H9 (cell line): ENCODE measurements around the gene SOX12. TPM values are rescaled to one million over a fixed set of nuclear protein-coding genes. Genes with fewer than 3 reads are reported as not detected.

Experiments used
- DNase-seq: peaks from one replicate; pipeline ENCODE4 v3.0.0-alpha.2; 2017
- H2AFZ ChIP-seq: one replicate; pipeline ENCODE4 v1.6.1; 2013; ENCODE audit warnings: mild to moderate bottlenecking, low read length, control low read depth, moderate library complexity
- H2AK5ac ChIP-seq: 2 replicates; pipeline ENCODE4 v1.6.1; 2013; ENCODE audit warnings: low read length, control low read depth, mixed read lengths; ENCODE audit not compliant: insufficient read length
- H2BK120ac ChIP-seq: one replicate; pipeline ENCODE4 v1.6.1; 2013; ENCODE audit warnings: low read depth, mild to moderate bottlenecking, low read length, control low read depth, inconsistent platforms; ENCODE audit not compliant: poor library complexity, severe bottlenecking
- H2BK12ac ChIP-seq: 2 replicates; pipeline ENCODE4 v1.6.1; 2013; ENCODE audit warnings: low read length, control low read depth, mixed read lengths, low read depth; ENCODE audit not compliant: insufficient read length
- H2BK15ac ChIP-seq: 2 replicates; pipeline ENCODE4 v1.6.1; 2013; ENCODE audit warnings: low read depth, low read length, control low read depth
- H2BK20ac ChIP-seq: one replicate; pipeline ENCODE4 v1.6.1; 2013; ENCODE audit warnings: low read depth, mild to moderate bottlenecking, low read length, control low read depth, inconsistent platforms; ENCODE audit not compliant: poor library complexity, severe bottlenecking
- H2BK5ac ChIP-seq: 2 replicates; pipeline ENCODE4 v1.6.1; 2013; ENCODE audit warnings: low read length, control low read depth, mixed read lengths; ENCODE audit not compliant: insufficient read length
- H3K14ac ChIP-seq: 2 replicates; pipeline ENCODE4 v1.6.1; 2013; ENCODE audit warnings: low read length, control low read depth; ENCODE audit not compliant: insufficient read depth
- H3K18ac ChIP-seq: 2 replicates; pipeline ENCODE4 v1.6.1; 2013; ENCODE audit warnings: low read depth, mild to moderate bottlenecking, mixed read lengths, low read length, control low read depth; ENCODE audit not compliant: insufficient read length
- H3K23ac ChIP-seq: 2 replicates; pipeline ENCODE4 v1.6.1; 2013; ENCODE audit warnings: low read length, control low read depth, mixed read lengths, low read depth; ENCODE audit not compliant: insufficient read length
- H3K23me2 ChIP-seq: 2 replicates; pipeline ENCODE4 v1.6.1; 2013; ENCODE audit warnings: low read depth, mild to moderate bottlenecking, mixed read lengths, low read length, control low read depth; ENCODE audit not compliant: insufficient read length, poor library complexity, severe bottlenecking
- H3K27ac ChIP-seq: 2 replicates; pipeline ENCODE4 v1.5.1; 2013; ENCODE audit warnings: low read length, control low read depth, mixed read lengths, low read depth; ENCODE audit not compliant: insufficient read length
- H3K27me3 ChIP-seq: 2 replicates; pipeline ENCODE4 v1.6.1; 2013; ENCODE audit warnings: low read length, control low read depth, inconsistent platforms; ENCODE audit not compliant: insufficient read depth
- H3K4ac ChIP-seq: 2 replicates; pipeline ENCODE4 v1.6.1; 2013; ENCODE audit warnings: low read depth, mild to moderate bottlenecking, control low read depth, inconsistent platforms, low read length, moderate library complexity
- H3K4me1 ChIP-seq: 2 replicates; pipeline ENCODE4 v1.6.1; 2013; ENCODE audit warnings: low read length, control low read depth, inconsistent platforms; ENCODE audit not compliant: insufficient read depth
- H3K4me2 ChIP-seq: 2 replicates; pipeline ENCODE4 v1.6.1; 2013; ENCODE audit warnings: low read length, control low read depth, mixed read lengths; ENCODE audit not compliant: insufficient read length, insufficient read depth
- H3K56ac ChIP-seq: 2 replicates; pipeline ENCODE4 v1.6.1; 2013; ENCODE audit warnings: low read depth, mild to moderate bottlenecking, mixed read lengths, low read length, control low read depth; ENCODE audit not compliant: insufficient read length
- H3K79me1 ChIP-seq: 2 replicates; pipeline ENCODE4 v1.6.1; 2013; ENCODE audit warnings: low read depth, mild to moderate bottlenecking, moderate library complexity, low read length, control low read depth, inconsistent platforms; ENCODE audit not compliant: insufficient read depth, poor library complexity, severe bottlenecking
- H3K79me2 ChIP-seq: 2 replicates; pipeline ENCODE4 v1.6.1; 2013; ENCODE audit warnings: low read length, control low read depth, inconsistent platforms; ENCODE audit not compliant: insufficient read depth
- H3K9ac ChIP-seq: 2 replicates; pipeline ENCODE4 v1.6.1; 2013; ENCODE audit warnings: low read length, control low read depth, mixed read lengths; ENCODE audit not compliant: insufficient read length; ENCODE audit errors: extremely low read depth
- H3K9me3 ChIP-seq: one replicate; pipeline ENCODE4 v1.6.1; 2013; ENCODE audit warnings: low read depth, low read length, inconsistent platforms; ENCODE audit not compliant: control insufficient read depth
- H3T11ph ChIP-seq: one replicate; pipeline ENCODE4 v1.6.1; 2013; ENCODE audit warnings: mild to moderate bottlenecking, low read length, control low read depth, inconsistent platforms
- H4K20me1 ChIP-seq: one replicate; pipeline ENCODE4 v1.6.1; 2013; ENCODE audit not compliant: control insufficient read depth, insufficient read length, insufficient read depth
- H4K5ac ChIP-seq: 2 replicates; pipeline ENCODE4 v1.6.1; 2013; ENCODE audit warnings: low read depth, mild to moderate bottlenecking, mixed read lengths, low read length, control low read depth; ENCODE audit not compliant: insufficient read length
- H4K8ac ChIP-seq: replicated peaks from 2 replicates; pipeline ENCODE4 v1.6.1; 2013; ENCODE audit warnings: low read length, control low read depth, mixed read lengths, low read depth; ENCODE audit not compliant: insufficient read length
- H4K91ac ChIP-seq: 2 replicates; pipeline ENCODE4 v1.6.1; 2013; ENCODE audit warnings: low read depth, mild to moderate bottlenecking, moderate library complexity, mixed read lengths, low read length, control low read depth; ENCODE audit not compliant: insufficient read length
- H3K27ac Mint-ChIP-seq, 3 experiments: 2 replicates in 2 of 3; 3 replicates in 1 of 3; pipeline ENCODE4 v1.8.0; 2020 to 2021; ENCODE audit warnings: mixed read lengths in 3 of 3, mild to moderate bottlenecking in 1 of 3, moderate library complexity in 1 of 3
- H3K27me3 Mint-ChIP-seq: 2 replicates; pipeline ENCODE4 v1.8.0; 2021; ENCODE audit warnings: low read depth, mild to moderate bottlenecking, moderate library complexity, mixed read lengths
- H3K36me3 Mint-ChIP-seq, 3 experiments: 2 replicates in 2 of 3; 3 replicates in 1 of 3; pipeline ENCODE4 v1.8.0; 2020 to 2021; ENCODE audit warnings: low read depth in 3 of 3, mixed read lengths in 3 of 3; ENCODE audit not compliant: insufficient read depth in 1 of 3
- H3K4me1 Mint-ChIP-seq, 2 experiments: 2 replicates each; pipeline ENCODE4 v1.8.0; 2020; ENCODE audit warnings: mixed read lengths in 2 of 2
- H3K4me3 Mint-ChIP-seq, 2 experiments: 2 replicates in 1 of 2; 3 replicates in 1 of 2; pipeline ENCODE4 v1.8.0; 2020 to 2021; ENCODE audit warnings: mild to moderate bottlenecking in 2 of 2, mixed read lengths in 2 of 2, moderate library complexity in 1 of 2
- H3K9me3 Mint-ChIP-seq, 2 experiments: 2 replicates in 1 of 2; 3 replicates in 1 of 2; pipeline ENCODE4 v1.8.0; 2020; ENCODE audit warnings: mild to moderate bottlenecking in 2 of 2, mixed read lengths in 2 of 2, moderate library complexity in 1 of 2
- WGBS: extraction: QIAGEN DNeasy Blood & Tissue Kit; methylation state at CpG from one replicate; pipeline ENCODE4 v1.1.7; 2013; ENCODE audit warnings: missing lambda C conversion rate, low lambda C conversion rate, mixed read lengths; ENCODE audit not compliant: insufficient read length; ENCODE audit errors: extremely low coverage; 5-methylcytosine and 5-hydroxymethylcytosine counted together
- total RNA-seq: library from RNA; stranded (reverse); gene quantifications from 2 replicates; pipeline ENCODE4 v1.2.1, GENCODE V29; 2021
- TF ChIP-seq, protein P1 (sequence below): fragments of 200-600 bp; sonication (generic); conservative IDR thresholded peaks from 3 replicates; pipeline ENCODE4 v1.8.0; 2021; ENCODE audit warnings: antibody characterized with exemption, mild to moderate bottlenecking

The SOX12 gene
- total RNA-seq, 1 experiment from 2014 or later, result 54.4 TPM

DNA sequence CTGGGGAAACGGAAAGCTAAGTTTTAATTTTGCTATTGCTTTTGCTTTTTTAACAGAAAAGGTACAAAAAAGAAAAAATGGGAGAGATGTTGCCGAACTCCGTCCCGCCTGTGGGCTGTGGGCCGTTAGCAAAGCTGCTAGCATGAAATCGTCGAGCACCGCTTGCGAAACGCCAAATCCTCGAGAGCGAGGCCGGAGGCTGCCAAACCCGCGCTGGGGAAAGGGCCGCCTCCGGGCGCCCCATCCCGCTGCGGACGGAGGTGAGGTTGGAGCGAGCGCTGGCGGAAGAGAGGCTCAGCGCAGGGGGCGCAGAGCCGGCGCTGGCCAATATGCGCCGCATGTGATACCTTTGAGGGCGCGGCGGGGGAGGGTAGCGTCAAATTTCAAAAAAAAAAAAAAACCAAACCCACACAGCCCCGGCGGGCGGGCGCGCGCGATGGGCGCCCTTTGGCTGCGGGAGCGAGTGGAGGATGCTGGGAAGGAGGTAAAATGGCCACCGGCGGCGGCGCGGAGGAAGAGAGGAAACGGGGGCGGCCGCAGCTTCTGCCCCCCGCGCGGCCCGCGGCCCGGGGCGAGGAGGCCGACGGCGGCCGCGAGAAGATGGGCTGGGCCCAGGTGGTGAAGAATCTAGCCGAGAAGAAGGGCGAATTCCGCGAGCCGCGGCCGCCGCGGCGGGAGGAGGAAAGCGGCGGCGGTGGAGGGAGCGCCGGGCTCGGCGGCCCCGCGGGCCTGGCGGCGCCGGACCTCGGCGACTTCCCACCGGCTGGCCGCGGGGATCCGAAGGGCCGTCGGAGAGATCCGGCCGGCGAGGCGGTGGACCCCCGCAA lies 28.0 kb upstream of the SOX12 start, which contains the start of gene ZCCHC3:
Gene ZCCHC3, plus strand, starts transcription at position 473 of the 827 bp plus-strand sequence. Its CDS starts 17 bp downstream, at position 490.
- H3T11ph ChIP-seq, result no peak within 1 kb of the TSS
- Mint-ChIP-seq H3K27ac (peak within 1 kb of the TSS; percentile 93 to 97 (median 94)), H3K36me3 (peaks cover 4 to 15% (median 9%) of the 10 kb centered on the region in 3 experiments; a peak in 6 of 7 replicates), H3K27me3 (peaks cover 34% of the 10 kb centered on the region), H3K9me3 (peaks cover 0 to 4% of the 10 kb centered on the region in 2 experiments; a peak in 3 of 5 replicates), H3K4me3 (peak within 1 kb of the TSS; percentile 95 to 99), H3K4me1 (peaks cover 43 to 46% of the 10 kb centered on the region in 2 experiments)
- H2BK5ac ChIP-seq, result no peak within 1 kb of the TSS
- peak within 1 kb of the TSS; percentile 8 for H3K23ac ChIP-seq
- H3K79me2 ChIP-seq, result peaks cover 17% of the 10 kb centered on the region; the same call in 1 of the 2 replicates
- peak within 1 kb of the TSS; percentile 96 for H3K9ac ChIP-seq
- no peak within 1 kb of the TSS for H2BK120ac ChIP-seq
- H3K18ac ChIP-seq, result peak within 1 kb of the TSS; percentile 28
- H3K79me1 ChIP-seq, result no peaks in the 10 kb centered on the region
- H4K20me1 ChIP-seq, result no peaks in the 10 kb centered on the region
- H3K27ac ChIP-seq, result peak within 1 kb of the TSS; percentile 17
- peak within 1 kb of the TSS; percentile 80 for H3K14ac ChIP-seq
- H3K23me2 ChIP-seq, result peaks cover 24% of the 10 kb centered on the region
- no peak within 1 kb of the TSS for H2BK15ac ChIP-seq
- no peak within 1 kb of the TSS for H3K56ac ChIP-seq
- no peaks in the 10 kb centered on the region; the same call in 1 of the 2 replicates for H3K27me3 ChIP-seq
- H2BK12ac ChIP-seq, result no peak within 1 kb of the TSS
- H3K4ac ChIP-seq, result no peak within 1 kb of the TSS
- H4K5ac ChIP-seq, result no peak within 1 kb of the TSS
- peak within 1 kb of the TSS; percentile 96 for H3K4me2 ChIP-seq
- no peak within 1 kb of the TSS for H4K91ac ChIP-seq
- no peak within 1 kb of the TSS for H4K8ac ChIP-seq
- H2AK5ac ChIP-seq, result no peak within 1 kb of the TSS
- no peak within 1 kb of the TSS for H2AFZ ChIP-seq
- H2BK20ac ChIP-seq, result no peak within 1 kb of the TSS
- peaks cover 5% of the 10 kb centered on the region; the same call in 1 of the 2 replicates for H3K4me1 ChIP-seq
- TF ChIP-seq, protein P1, sequence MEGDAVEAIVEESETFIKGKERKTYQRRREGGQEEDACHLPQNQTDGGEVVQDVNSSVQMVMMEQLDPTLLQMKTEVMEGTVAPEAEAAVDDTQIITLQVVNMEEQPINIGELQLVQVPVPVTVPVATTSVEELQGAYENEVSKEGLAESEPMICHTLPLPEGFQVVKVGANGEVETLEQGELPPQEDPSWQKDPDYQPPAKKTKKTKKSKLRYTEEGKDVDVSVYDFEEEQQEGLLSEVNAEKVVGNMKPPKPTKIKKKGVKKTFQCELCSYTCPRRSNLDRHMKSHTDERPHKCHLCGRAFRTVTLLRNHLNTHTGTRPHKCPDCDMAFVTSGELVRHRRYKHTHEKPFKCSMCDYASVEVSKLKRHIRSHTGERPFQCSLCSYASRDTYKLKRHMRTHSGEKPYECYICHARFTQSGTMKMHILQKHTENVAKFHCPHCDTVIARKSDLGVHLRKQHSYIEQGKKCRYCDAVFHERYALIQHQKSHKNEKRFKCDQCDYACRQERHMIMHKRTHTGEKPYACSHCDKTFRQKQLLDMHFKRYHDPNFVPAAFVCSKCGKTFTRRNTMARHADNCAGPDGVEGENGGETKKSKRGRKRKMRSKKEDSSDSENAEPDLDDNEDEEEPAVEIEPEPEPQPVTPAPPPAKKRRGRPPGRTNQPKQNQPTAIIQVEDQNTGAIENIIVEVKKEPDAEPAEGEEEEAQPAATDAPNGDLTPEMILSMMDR, result peak; percentile 39; the same call in 2 of the 3 replicates
- no peaks in the 10 kb centered on the region for H3K9me3 ChIP-seq
- no CpG with 5 or more reads among the region's 99 CpGs for WGBS
- peak; percentile 89 for DNase-seq
